ENCODE measurements around the gene KAT5. TPM values are rescaled to one million over a fixed set of nuclear protein-coding genes. Genes with fewer than 3 reads are reported as not detected.
"Not testable (repeated sequence)": the region's sequence is repeated elsewhere in the genome, so short reads cannot be mapped to it uniquely, and the experiment has no call there.

The KAT5 gene
- polyA plus RNA-seq, 2 donors = 55.6 to 60.3 TPM

- Histone ChIP-seq H3K9me3 (ENCODE audit: control insufficient read depth in 2 of 2, insufficient read depth in 1 of 2, low read depth in 1 of 2, low read length in 1 of 2) (no peaks in the 10 kb centered on the region), H3K4me3 (ENCODE audit: low read depth in 1 of 2, low read length in 2 of 2) (no peak overlapping the region), H3K27me3 (ENCODE audit: control insufficient read depth in 1 of 2, insufficient read depth in 2 of 2, low read length in 2 of 2) (no peaks in the 10 kb centered on the region), H3K27ac (ENCODE audit: low read depth in 2 of 2, low read length in 1 of 2) (no peak overlapping the region), H3K36me3 (ENCODE audit: control insufficient read depth in 2 of 2, insufficient read depth in 2 of 2, low read length in 1 of 2) (no peaks in the 10 kb centered on the region), H3K4me1 (ENCODE audit: control insufficient read depth in 2 of 2, insufficient read depth in 2 of 2, low read length in 1 of 2) (no peaks in the 10 kb centered on the region)
These were observed 24.8 kb downstream of the KAT5 start for GRCh38 chr11:65736810-65737209.

GRCh38 chr11:65739022-65739421, 27.0 kb downstream of the KAT5 start:
- peaks cover 0 to 2% of the 10 kb centered on the region in 2 donors for H3K4me1 ChIP-seq (ENCODE audit: control insufficient read depth in 2 of 2, insufficient read depth in 2 of 2, low read length in 1 of 2)
- no peak overlapping the region for H3K4me3 ChIP-seq (ENCODE audit: low read depth in 1 of 2, low read length in 2 of 2)
- H3K27me3 ChIP-seq (ENCODE audit: control insufficient read depth in 1 of 2, insufficient read depth in 2 of 2, low read length in 2 of 2) = no peaks in the 10 kb centered on the region
- no peaks in the 10 kb centered on the region for H3K36me3 ChIP-seq (ENCODE audit: control insufficient read depth in 2 of 2, insufficient read depth in 2 of 2, low read length in 1 of 2)
- WGBS, 2 donors = 87 to 89% methylated on average over 2 of the region's 2 CpGs
- H3K27ac ChIP-seq (ENCODE audit: low read depth in 2 of 2, low read length in 1 of 2) = no peak overlapping the region
- no peaks in the 10 kb centered on the region for H3K9me3 ChIP-seq (ENCODE audit: control insufficient read depth in 2 of 2, insufficient read depth in 1 of 2, low read depth in 1 of 2, low read length in 1 of 2)

- H3K9me3 ChIP-seq (ENCODE audit: control insufficient read depth in 2 of 2, insufficient read depth in 1 of 2, low read depth in 1 of 2, low read length in 1 of 2) = no peaks in the 10 kb centered on the region
- H3K27me3 ChIP-seq (ENCODE audit: control insufficient read depth in 1 of 2, insufficient read depth in 2 of 2, low read length in 2 of 2) = no peaks in the 10 kb centered on the region
- no peak overlapping the region for H3K27ac ChIP-seq (ENCODE audit: low read depth in 2 of 2, low read length in 1 of 2)
- H3K4me1 ChIP-seq (ENCODE audit: control insufficient read depth in 2 of 2, insufficient read depth in 2 of 2, low read length in 1 of 2) = peaks cover 0 to 4% of the 10 kb centered on the region in 2 donors
- 83 to 84% methylated on average over 8 of the region's 8 CpGs for WGBS, 2 donors
- H3K4me3 ChIP-seq (ENCODE audit: low read depth in 1 of 2, low read length in 2 of 2) = no peak overlapping the region
- H3K36me3 ChIP-seq (ENCODE audit: control insufficient read depth in 2 of 2, insufficient read depth in 2 of 2, low read length in 1 of 2) = no peaks in the 10 kb centered on the region
These were observed 29.1 kb downstream of the KAT5 start for GRCh38 chr11:65741185-65741584.

- Histone ChIP-seq H3K4me1 (ENCODE audit: control insufficient read depth in 2 of 2, insufficient read depth in 2 of 2, low read length in 1 of 2) (peaks cover 0 to 4% of the 10 kb centered on the region in 2 donors), H3K9me3 (ENCODE audit: control insufficient read depth in 2 of 2, insufficient read depth in 1 of 2, low read depth in 1 of 2, low read length in 1 of 2) (no peaks in the 10 kb centered on the region), H3K4me3 (ENCODE audit: low read depth in 1 of 2, low read length in 2 of 2) (no peak overlapping the region), H3K36me3 (ENCODE audit: control insufficient read depth in 2 of 2, insufficient read depth in 2 of 2, low read length in 1 of 2) (no peaks in the 10 kb centered on the region), H3K27ac (ENCODE audit: low read depth in 2 of 2, low read length in 1 of 2) (no peak overlapping the region), H3K27me3 (ENCODE audit: control insufficient read depth in 1 of 2, insufficient read depth in 2 of 2, low read length in 2 of 2) (no peaks in the 10 kb centered on the region)
- WGBS, 2 donors = 86 to 89% methylated on average over 1 of the region's 1 CpG
These were observed 30.3 kb downstream of the KAT5 start for GRCh38 chr11:65742353-65742752.

- no peak overlapping the region for H3K4me3 ChIP-seq (ENCODE audit: low read depth in 1 of 2, low read length in 2 of 2)
- H3K27ac ChIP-seq (ENCODE audit: low read depth in 2 of 2, low read length in 1 of 2) = no peak overlapping the region
- peaks cover 0 to 3% of the 10 kb centered on the region in 2 donors for H3K27me3 ChIP-seq (ENCODE audit: control insufficient read depth in 1 of 2, insufficient read depth in 2 of 2, low read length in 2 of 2)
- H3K36me3 ChIP-seq (ENCODE audit: control insufficient read depth in 2 of 2, insufficient read depth in 2 of 2, low read length in 1 of 2) = no peaks in the 10 kb centered on the region
- 74 to 76% methylated on average over 10 of the region's 10 CpGs for WGBS, 2 donors
- H3K4me1 ChIP-seq (ENCODE audit: control insufficient read depth in 2 of 2, insufficient read depth in 2 of 2, low read length in 1 of 2) = peaks cover 0 to 4% of the 10 kb centered on the region in 2 donors
- no peaks in the 10 kb centered on the region for H3K9me3 ChIP-seq (ENCODE audit: control insufficient read depth in 2 of 2, insufficient read depth in 1 of 2, low read depth in 1 of 2, low read length in 1 of 2)
These were observed 31.6 kb downstream of the KAT5 start for GRCh38 chr11:65743681-65744025.

GRCh38 chr11:65744026-65744698, 32.1 kb downstream of the KAT5 start:
- Histone ChIP-seq H3K36me3 (ENCODE audit: control insufficient read depth in 2 of 2, insufficient read depth in 2 of 2, low read length in 1 of 2) (no peaks in the 10 kb centered on the region), H3K27me3 (ENCODE audit: control insufficient read depth in 1 of 2, insufficient read depth in 2 of 2, low read length in 2 of 2) (peaks cover 0 to 3% of the 10 kb centered on the region in 2 donors), H3K4me3 (ENCODE audit: low read depth in 1 of 2, low read length in 2 of 2) (no peak overlapping the region), H3K27ac (ENCODE audit: low read depth in 2 of 2, low read length in 1 of 2) (no peak overlapping the region), H3K9me3 (ENCODE audit: control insufficient read depth in 2 of 2, insufficient read depth in 1 of 2, low read depth in 1 of 2, low read length in 1 of 2) (no peaks in the 10 kb centered on the region), H3K4me1 (ENCODE audit: control insufficient read depth in 2 of 2, insufficient read depth in 2 of 2, low read length in 1 of 2) (peaks cover 0 to 4% of the 10 kb centered on the region in 2 donors)
- 77 to 79% methylated on average over 18 of the region's 18 CpGs for WGBS, 2 donors

GRCh38 chr11:65744699-65745042, 32.6 kb downstream of the KAT5 start:
- no peaks in the 10 kb centered on the region for H3K36me3 ChIP-seq (ENCODE audit: control insufficient read depth in 2 of 2, insufficient read depth in 2 of 2, low read length in 1 of 2)
- WGBS, 2 donors = 85 to 86% methylated on average over 8 of the region's 8 CpGs
- peaks cover 0 to 3% of the 10 kb centered on the region in 2 donors for H3K27me3 ChIP-seq (ENCODE audit: control insufficient read depth in 1 of 2, insufficient read depth in 2 of 2, low read length in 2 of 2)
- H3K27ac ChIP-seq (ENCODE audit: low read depth in 2 of 2, low read length in 1 of 2) = no peak overlapping the region
- no peaks in the 10 kb centered on the region for H3K9me3 ChIP-seq (ENCODE audit: control insufficient read depth in 2 of 2, insufficient read depth in 1 of 2, low read depth in 1 of 2, low read length in 1 of 2)
- no peak overlapping the region for H3K4me3 ChIP-seq (ENCODE audit: low read depth in 1 of 2, low read length in 2 of 2)
- H3K4me1 ChIP-seq (ENCODE audit: control insufficient read depth in 2 of 2, insufficient read depth in 2 of 2, low read length in 1 of 2) = peaks cover 0 to 4% of the 10 kb centered on the region in 2 donors

GRCh38 chr11:65745049-65745448, 33.0 kb downstream of the KAT5 start:
- 88 to 94% methylated on average over 17 of the region's 17 CpGs for WGBS, 2 donors
- peaks cover 0 to 4% of the 10 kb centered on the region in 2 donors for H3K4me1 ChIP-seq (ENCODE audit: control insufficient read depth in 2 of 2, insufficient read depth in 2 of 2, low read length in 1 of 2)
- no peak overlapping the region for H3K27ac ChIP-seq (ENCODE audit: low read depth in 2 of 2, low read length in 1 of 2)
- H3K36me3 ChIP-seq (ENCODE audit: control insufficient read depth in 2 of 2, insufficient read depth in 2 of 2, low read length in 1 of 2) = no peaks in the 10 kb centered on the region
- H3K4me3 ChIP-seq (ENCODE audit: low read depth in 1 of 2, low read length in 2 of 2) = no peak overlapping the region
- no peaks in the 10 kb centered on the region for H3K9me3 ChIP-seq (ENCODE audit: control insufficient read depth in 2 of 2, insufficient read depth in 1 of 2, low read depth in 1 of 2, low read length in 1 of 2)
- peaks cover 0 to 3% of the 10 kb centered on the region in 2 donors for H3K27me3 ChIP-seq (ENCODE audit: control insufficient read depth in 1 of 2, insufficient read depth in 2 of 2, low read length in 2 of 2)

GRCh38 chr11:65762169-65762568, 50.1 kb downstream of the KAT5 start:
- H3K4me1 ChIP-seq (ENCODE audit: control insufficient read depth in 2 of 2, insufficient read depth in 2 of 2, low read length in 1 of 2); H3K27ac ChIP-seq (ENCODE audit: low read depth in 2 of 2, low read length in 1 of 2); H3K36me3 ChIP-seq (ENCODE audit: control insufficient read depth in 2 of 2, insufficient read depth in 2 of 2, low read length in 1 of 2); H3K9me3 ChIP-seq (ENCODE audit: control insufficient read depth in 2 of 2, insufficient read depth in 1 of 2, low read depth in 1 of 2, low read length in 1 of 2); H3K27me3 ChIP-seq (ENCODE audit: control insufficient read depth in 1 of 2, insufficient read depth in 2 of 2, low read length in 2 of 2); H3K4me3 ChIP-seq (ENCODE audit: low read depth in 1 of 2, low read length in 2 of 2): not testable (repeated sequence)
- WGBS, 2 donors = 73 to 80% methylated on average over 5 of the region's 5 CpGs

- WGBS, 2 donors = 85 to 93% methylated on average over 13 to 29 of the region's 29 CpGs
- not testable (repeated sequence) for H3K27me3 ChIP-seq (ENCODE audit: control insufficient read depth in 1 of 2, insufficient read depth in 2 of 2, low read length in 2 of 2); H3K36me3 ChIP-seq (ENCODE audit: control insufficient read depth in 2 of 2, insufficient read depth in 2 of 2, low read length in 1 of 2); H3K9me3 ChIP-seq (ENCODE audit: control insufficient read depth in 2 of 2, insufficient read depth in 1 of 2, low read depth in 1 of 2, low read length in 1 of 2); H3K27ac ChIP-seq (ENCODE audit: low read depth in 2 of 2, low read length in 1 of 2); H3K4me3 ChIP-seq (ENCODE audit: low read depth in 1 of 2, low read length in 2 of 2); H3K4me1 ChIP-seq (ENCODE audit: control insufficient read depth in 2 of 2, insufficient read depth in 2 of 2, low read length in 1 of 2)
These were observed 50.8 kb downstream of the KAT5 start for GRCh38 chr11:65762816-65763215.

Data from esophagus (tissue), 2 donors.